ENCODE data around the gene AMY1B.
"Not testable (repeated sequence)": the region's sequence is repeated elsewhere in the genome, so short reads cannot be mapped to it uniquely, and the experiment has no call there.

Gene AMY1B
- 0 reads per million in 2 experiments for total RNA-seq

DNA sequence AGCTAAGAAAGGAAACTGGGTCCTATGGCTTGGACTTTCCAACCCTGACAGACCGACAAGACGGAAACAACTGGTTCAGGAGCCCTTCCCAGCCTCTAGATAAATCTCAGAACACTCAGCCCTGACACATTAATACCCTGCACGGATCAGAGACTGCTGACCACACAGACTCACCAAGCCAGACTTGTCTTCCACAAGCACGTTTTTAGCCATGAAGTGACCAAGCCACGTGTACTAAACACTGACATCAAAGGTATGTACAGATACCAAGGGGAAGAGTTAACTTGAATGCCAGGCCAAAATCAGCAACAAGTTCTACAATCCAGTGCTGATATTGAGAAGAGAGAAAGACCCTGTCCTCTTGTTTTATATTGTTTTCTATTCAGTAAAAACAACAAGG lies at the start of gene AMY1B:
AMY1B (minus strand) TSS at position 101 of the 400 bp plus-strand sequence. CDS start 571 bp downstream, outside the sequence.
- not testable (repeated sequence) for DNase-seq (ENCODE audit: low read depth)

DNA sequence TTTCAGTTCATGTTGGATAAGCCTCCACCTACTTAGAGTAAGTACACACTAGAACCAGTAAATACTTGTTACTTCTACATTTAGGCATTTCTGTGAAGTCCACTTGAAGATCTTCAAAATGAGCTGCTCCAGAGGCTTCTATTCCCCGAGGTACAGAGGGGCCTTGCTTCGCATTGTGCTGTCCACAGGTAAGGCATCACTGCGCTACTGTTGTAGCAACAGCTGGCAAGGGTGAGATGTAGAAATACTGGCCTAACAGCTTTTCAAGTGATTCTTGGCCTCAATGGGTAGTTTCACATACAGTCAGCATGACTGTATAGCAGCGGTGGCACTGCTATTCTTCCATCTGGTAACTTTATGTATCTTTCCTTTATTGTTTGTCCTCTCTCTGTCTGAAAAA lies 49.0 kb upstream of the AMY1B start:
- not testable (repeated sequence) for DNase-seq (ENCODE audit: low read depth)

DNA sequence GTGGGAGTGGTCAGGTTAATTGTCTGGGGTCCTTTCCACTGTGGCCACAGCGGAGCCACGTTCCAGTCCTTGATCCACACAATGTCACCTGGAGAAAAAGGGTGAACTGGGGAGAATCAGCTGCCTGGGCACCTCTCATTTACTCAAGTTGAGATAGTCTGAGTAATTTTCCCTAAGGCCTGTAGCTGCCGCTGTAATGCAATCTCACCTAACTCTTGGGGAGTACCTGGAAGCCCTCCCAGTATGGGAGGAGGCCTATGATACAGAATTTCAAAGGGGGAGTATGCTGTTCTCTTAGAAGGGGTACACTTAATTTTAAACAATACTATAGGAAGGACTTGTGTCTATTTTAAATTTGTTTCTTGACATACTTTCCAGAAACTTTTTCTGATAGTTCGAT lies 48.4 kb upstream of the AMY1B start:
- not testable (repeated sequence) for DNase-seq (ENCODE audit: low read depth)

DNA sequence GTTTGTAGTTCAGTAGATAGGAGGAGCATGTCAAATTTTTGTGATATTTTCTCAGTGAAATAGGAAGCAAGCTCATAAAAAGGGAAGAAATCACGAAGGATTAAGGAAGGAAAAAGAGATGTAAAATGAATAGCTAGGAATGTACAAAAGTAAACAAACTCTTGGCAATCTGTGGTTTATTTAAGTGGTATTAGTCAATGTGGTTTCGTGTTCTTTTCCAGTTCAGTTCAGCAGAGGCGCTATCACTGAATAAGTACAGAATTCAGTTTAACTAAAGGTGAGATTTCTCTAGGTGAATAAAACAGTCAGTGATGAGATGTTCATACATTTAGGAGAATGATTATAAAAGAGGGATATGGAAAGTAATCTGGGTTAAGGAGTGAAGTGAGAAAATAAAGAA lies 42.0 kb upstream of the AMY1B start:
- not testable (repeated sequence) for DNase-seq (ENCODE audit: low read depth)

DNA sequence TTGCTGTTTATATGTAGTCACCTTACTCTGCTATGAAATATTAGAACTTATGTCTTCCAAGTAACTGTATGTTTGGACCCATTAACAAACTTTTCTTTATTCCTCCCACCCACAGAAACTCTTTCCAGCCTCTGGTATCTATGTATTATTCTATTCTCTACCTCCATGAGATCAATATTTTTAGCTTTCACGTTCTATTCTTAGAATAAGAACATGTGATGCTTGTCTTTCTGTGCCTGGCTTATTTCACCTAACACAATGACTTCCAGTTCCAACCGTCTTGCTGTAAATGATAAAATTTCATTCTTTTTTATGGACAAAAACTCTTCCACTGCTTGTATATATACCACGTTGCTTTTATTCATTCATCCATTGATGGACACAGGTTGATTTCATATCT lies 39.3 kb upstream of the AMY1B start:
- DNase-seq (ENCODE audit: low read depth) = not testable (repeated sequence)

DNA sequence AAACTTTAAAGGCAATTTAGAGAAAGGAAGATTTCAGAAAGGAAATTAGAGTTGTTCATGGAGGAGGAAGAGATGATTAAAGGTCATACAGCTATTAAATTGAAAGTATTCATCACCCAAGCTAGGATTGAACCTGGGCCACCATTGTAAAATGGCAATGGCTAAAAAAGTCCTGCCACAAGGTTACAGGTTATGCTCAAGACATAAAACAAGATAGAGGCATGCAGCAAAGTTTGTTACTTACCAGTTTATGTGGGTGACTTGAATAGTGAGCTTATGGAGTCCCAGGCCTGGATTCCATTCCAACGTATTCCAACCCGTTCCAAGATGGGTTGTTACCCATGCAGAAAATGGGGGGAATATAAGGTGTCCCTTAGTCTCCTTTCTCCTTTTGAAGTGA lies 25.5 kb upstream of the AMY1B start:
- not testable (repeated sequence) for DNase-seq (ENCODE audit: low read depth)

DNA sequence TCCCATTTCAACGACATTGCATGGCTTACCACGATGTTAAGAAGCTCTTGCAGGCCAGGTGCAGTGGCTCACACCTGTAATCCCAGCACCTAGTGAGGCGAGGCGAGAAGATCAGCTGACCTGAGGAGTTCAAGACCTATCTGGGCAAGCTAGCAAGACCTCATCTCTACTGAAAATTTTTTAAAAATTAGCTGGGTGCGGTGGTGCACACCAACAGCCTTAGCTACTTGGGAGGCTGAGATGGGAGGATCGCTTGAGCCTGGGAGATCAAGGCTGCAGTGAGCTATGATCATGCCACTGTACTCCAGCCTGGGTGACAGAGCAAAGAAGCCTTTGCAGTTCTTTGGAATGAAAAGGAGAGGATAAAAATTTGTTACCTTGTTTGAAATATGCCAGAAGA lies 21.4 kb upstream of the AMY1B start:
- not testable (repeated sequence) for DNase-seq (ENCODE audit: low read depth)

DNA sequence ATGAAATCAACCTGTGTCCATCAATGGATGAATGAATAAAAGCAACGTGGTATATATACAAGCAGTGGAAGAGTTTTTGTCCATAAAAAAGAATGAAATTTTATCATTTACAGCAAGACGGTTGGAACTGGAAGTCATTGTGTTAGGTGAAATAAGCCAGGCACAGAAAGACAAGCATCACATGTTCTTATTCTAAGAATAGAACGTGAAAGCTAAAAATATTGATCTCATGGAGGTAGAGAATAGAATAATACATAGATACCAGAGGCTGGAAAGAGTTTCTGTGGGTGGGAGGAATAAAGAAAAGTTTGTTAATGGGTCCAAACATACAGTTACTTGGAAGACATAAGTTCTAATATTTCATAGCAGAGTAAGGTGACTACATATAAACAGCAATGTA lies 14.4 kb upstream of the AMY1B start:
- not testable (repeated sequence) for DNase-seq (ENCODE audit: low read depth)

DNA sequence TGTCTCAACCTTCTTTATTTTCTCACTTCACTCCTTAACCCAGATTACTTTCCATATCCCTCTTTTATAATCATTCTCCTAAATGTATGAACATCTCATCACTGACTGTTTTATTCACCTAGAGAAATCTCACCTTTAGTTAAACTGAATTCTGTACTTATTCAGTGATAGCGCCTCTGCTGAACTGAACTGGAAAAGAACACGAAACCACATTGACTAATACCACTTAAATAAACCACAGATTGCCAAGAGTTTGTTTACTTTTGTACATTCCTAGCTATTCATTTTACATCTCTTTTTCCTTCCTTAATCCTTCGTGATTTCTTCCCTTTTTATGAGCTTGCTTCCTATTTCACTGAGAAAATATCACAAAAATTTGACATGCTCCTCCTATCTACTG lies 11.7 kb upstream of the AMY1B start:
- DNase-seq (ENCODE audit: low read depth) = not testable (repeated sequence)

DNA sequence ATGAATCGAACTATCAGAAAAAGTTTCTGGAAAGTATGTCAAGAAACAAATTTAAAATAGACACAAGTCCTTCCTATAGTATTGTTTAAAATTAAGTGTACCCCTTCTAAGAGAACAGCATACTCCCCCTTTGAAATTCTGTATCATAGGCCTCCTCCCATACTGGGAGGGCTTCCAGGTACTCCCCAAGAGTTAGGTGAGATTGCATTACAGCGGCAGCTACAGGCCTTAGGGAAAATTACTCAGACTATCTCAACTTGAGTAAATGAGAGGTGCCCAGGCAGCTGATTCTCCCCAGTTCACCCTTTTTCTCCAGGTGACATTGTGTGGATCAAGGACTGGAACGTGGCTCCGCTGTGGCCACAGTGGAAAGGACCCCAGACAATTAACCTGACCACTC lies 5.2 kb upstream of the AMY1B start:
- not testable (repeated sequence) for DNase-seq (ENCODE audit: low read depth)

DNA sequence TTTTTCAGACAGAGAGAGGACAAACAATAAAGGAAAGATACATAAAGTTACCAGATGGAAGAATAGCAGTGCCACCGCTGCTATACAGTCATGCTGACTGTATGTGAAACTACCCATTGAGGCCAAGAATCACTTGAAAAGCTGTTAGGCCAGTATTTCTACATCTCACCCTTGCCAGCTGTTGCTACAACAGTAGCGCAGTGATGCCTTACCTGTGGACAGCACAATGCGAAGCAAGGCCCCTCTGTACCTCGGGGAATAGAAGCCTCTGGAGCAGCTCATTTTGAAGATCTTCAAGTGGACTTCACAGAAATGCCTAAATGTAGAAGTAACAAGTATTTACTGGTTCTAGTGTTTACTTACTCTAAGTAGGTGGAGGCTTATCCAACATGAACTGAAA lies 4.7 kb upstream of the AMY1B start:
- DNase-seq (ENCODE audit: low read depth) = not testable (repeated sequence)

DNA sequence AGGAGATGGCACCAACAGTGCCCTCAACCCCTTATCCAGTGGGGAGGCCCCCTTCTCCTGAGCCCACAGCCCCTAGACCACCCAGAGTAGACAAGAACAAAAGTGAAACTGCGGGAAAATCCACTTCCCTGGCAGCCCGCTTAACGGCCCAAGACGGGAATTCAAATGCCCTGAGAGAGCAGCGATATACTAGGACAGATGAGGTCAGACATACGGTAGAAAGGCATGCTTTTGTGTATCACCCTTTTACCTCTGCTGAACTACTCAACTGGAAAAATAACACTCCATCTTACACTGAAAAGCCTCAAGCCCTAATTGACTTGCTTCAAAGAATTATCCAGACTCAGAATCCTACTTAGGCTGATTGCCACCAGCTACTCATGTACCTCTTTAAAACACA lies 1.4 kb upstream of the AMY1B start:
- not testable (repeated sequence) for DNase-seq (ENCODE audit: low read depth)

DNA sequence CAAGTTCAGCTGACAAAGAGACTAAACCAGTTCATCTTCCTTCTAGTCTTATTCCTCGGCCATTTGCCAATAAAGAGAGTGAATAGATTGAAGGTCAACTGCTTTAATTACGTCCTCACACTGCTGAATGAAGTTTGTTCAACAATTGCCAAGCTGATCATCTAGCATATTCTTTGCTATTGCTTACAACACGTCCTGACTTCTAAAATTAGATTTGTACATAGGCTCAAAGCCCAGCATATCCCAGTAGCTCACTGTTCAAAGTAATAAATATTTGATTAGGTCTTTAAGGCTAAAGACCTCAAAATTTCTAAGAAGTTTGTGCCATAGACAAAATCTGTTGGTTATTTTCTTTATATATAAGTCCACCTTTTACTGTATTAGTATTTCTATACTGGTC lies 19.7 kb downstream of the AMY1B start:
- DNase-seq (ENCODE audit: low read depth) = not testable (repeated sequence)

DNA sequence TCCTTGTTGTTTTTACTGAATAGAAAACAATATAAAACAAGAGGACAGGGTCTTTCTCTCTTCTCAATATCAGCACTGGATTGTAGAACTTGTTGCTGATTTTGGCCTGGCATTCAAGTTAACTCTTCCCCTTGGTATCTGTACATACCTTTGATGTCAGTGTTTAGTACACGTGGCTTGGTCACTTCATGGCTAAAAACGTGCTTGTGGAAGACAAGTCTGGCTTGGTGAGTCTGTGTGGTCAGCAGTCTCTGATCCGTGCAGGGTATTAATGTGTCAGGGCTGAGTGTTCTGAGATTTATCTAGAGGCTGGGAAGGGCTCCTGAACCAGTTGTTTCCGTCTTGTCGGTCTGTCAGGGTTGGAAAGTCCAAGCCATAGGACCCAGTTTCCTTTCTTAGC lies 40.5 kb downstream of the AMY1B start, which contains the start of gene AMY1A:
AMY1A (plus strand) TSS at position 301 of the 400 bp plus-strand sequence. CDS start 571 bp downstream, outside the sequence.
- not testable (repeated sequence) for DNase-seq (ENCODE audit: low read depth)

DNA sequence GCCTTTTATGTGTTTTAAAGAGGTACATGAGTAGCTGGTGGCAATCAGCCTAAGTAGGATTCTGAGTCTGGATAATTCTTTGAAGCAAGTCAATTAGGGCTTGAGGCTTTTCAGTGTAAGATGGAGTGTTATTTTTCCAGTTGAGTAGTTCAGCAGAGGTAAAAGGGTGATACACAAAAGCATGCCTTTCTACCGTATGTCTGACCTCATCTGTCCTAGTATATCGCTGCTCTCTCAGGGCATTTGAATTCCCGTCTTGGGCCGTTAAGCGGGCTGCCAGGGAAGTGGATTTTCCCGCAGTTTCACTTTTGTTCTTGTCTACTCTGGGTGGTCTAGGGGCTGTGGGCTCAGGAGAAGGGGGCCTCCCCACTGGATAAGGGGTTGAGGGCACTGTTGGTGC lies 41.9 kb downstream of the AMY1B start:
- not testable (repeated sequence) for DNase-seq (ENCODE audit: low read depth)

DNA sequence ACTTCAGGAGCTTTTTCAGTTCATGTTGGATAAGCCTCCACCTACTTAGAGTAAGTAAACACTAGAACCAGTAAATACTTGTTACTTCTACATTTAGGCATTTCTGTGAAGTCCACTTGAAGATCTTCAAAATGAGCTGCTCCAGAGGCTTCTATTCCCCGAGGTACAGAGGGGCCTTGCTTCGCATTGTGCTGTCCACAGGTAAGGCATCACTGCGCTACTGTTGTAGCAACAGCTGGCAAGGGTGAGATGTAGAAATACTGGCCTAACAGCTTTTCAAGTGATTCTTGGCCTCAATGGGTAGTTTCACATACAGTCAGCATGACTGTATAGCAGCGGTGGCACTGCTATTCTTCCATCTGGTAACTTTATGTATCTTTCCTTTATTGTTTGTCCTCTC lies 45.1 kb downstream of the AMY1B start:
- DNase-seq (ENCODE audit: low read depth) = not testable (repeated sequence)

DNA sequence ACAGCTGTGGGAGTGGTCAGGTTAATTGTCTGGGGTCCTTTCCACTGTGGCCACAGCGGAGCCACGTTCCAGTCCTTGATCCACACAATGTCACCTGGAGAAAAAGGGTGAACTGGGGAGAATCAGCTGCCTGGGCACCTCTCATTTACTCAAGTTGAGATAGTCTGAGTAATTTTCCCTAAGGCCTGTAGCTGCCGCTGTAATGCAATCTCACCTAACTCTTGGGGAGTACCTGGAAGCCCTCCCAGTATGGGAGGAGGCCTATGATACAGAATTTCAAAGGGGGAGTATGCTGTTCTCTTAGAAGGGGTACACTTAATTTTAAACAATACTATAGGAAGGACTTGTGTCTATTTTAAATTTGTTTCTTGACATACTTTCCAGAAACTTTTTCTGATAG lies 45.7 kb downstream of the AMY1B start:
- DNase-seq (ENCODE audit: low read depth) = not testable (repeated sequence)

DNA sequence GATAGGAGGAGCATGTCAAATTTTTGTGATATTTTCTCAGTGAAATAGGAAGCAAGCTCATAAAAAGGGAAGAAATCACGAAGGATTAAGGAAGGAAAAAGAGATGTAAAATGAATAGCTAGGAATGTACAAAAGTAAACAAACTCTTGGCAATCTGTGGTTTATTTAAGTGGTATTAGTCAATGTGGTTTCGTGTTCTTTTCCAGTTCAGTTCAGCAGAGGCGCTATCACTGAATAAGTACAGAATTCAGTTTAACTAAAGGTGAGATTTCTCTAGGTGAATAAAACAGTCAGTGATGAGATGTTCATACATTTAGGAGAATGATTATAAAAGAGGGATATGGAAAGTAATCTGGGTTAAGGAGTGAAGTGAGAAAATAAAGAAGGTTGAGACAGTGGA lies 52.1 kb downstream of the AMY1B start:
- DNase-seq (ENCODE audit: low read depth) = not testable (repeated sequence)

DNA sequence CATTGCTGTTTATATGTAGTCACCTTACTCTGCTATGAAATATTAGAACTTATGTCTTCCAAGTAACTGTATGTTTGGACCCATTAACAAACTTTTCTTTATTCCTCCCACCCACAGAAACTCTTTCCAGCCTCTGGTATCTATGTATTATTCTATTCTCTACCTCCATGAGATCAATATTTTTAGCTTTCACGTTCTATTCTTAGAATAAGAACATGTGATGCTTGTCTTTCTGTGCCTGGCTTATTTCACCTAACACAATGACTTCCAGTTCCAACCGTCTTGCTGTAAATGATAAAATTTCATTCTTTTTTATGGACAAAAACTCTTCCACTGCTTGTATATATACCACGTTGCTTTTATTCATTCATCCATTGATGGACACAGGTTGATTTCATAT lies 54.8 kb downstream of the AMY1B start:
- DNase-seq (ENCODE audit: low read depth) = not testable (repeated sequence)

Measured in T follicular helper cell (primary cell).